ENCODE results near the gene KRTAP12-3.
"Not testable (repeated sequence)": the region's sequence is repeated elsewhere in the genome, so short reads cannot be mapped to it uniquely, and the experiment has no call there.

KRTAP12-3 gene

DNA sequence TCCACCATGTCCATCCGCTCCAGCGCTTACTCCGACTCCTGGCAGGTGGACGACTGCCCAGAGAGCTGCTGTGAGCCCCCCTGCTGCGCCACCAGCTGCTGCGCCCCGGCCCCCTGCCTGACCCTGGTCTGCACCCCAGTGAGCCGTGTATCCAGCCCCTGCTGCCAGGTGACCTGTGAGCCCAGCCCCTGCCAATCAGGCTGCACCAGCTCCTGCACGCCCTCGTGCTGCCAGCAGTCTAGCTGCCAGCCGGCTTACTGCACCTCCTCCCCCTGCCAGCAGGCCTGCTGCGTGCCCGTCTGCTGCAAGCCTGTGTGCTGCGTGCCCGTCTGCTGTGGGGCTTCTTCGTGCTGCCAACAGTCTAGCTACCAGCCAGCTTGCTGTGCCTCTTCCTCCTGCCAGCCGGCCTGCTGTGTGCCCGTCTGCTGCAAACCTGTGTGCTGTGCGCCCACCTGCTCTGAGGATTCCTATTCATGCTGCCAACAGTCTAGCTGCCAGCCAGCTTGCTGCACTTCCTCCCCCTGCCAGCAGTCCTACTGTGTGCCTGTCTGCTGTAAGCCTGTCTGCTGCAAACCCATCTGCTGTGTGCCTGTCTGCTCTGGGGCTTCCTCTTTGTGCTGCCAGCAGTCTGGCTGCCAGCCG is 30.4 kb upstream of the KRTAP12-3 start:
- not testable (repeated sequence) for DNase-seq (ENCODE audit: low read depth)

DNA sequence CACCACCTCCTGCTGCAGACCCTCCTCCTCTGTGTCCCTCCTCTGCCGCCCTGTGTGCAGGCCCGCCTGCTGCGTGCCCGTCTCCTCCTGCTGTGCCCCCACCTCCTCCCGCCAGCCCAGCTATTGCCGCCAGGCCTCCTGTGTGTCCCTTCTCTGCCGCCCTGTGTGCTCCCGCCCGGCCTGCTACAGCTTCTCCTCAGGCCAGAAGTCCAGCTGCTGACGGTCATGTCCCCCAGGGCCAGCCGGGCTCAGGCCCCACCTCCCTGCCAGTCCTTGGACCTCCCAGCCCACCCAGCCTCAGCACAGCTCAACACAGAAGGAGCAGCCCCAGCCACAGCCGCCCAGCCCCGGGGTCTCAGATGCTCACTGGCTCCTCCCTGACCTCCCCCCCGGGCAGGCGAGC is 29.9 kb upstream of the KRTAP12-3 start:
- DNase-seq (ENCODE audit: low read depth): not testable (repeated sequence)

- no peak for DNase-seq (ENCODE audit: low read depth)
These were observed 28.9 kb upstream of the KRTAP12-3 start for GRCh38 chr21:44628707-44629391.

- DNase-seq (ENCODE audit: low read depth): no peak
These were observed 27.3 kb upstream of the KRTAP12-3 start for GRCh38 chr21:44630440-44630839.

GRCh38 chr21:44632067-44632466 is 25.7 kb upstream of the KRTAP12-3 start:
- no peak for DNase-seq (ENCODE audit: low read depth)

DNA sequence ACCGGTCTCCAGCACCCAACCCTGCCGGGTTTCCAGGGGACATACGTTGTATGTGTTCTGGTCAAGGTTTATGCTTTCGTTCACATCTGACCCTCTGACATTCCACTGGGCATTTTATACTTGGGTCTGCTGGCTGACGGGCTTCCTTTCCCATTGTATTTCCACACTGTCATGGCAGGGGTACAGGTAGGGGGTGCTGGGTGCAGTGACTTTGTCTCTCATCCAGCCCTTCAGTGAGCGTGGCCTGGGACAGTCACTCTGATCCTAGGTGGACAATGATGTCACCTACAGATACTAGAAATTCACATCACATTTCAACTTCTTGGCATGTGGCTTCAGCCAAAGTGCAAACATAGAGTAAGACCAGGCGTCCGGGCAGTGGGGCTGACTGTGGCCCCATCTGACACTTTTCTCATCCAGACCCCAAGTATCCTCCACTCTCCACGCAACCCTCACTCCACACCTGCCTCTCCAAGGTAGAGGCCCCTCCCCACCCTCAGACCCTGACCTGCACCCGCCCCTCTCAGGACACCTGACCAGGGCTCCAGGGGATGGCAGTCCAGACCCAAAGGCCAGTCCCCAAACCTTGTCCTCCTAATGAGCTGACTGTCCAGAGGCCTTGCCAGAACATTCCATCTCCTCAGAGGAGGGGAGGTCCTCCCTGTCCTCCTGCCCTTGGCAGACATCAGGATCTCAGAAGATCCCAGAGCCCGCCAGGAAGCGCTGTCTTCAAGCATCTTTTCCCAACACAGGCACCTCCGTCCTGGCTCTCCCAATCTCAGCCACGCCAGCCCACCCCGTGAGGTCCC is 21.3 kb upstream of the KRTAP12-3 start:
- no peak for DNase-seq (ENCODE audit: low read depth)

GRCh38 chr21:44637018-44637850 is 20.5 kb upstream of the KRTAP12-3 start, which contains the start of gene KRTAP10-10:
KRTAP10-10 (plus strand) TSS chr21:44637356; CDS start chr21:44637418, 62 bp downstream.
- no peak for DNase-seq (ENCODE audit: low read depth)

- not testable (repeated sequence) for DNase-seq (ENCODE audit: low read depth)
These were observed 19.8 kb upstream of the KRTAP12-3 start for GRCh38 chr21:44637851-44638348.

- DNase-seq (ENCODE audit: low read depth): not testable (repeated sequence)
These were observed 19.0 kb upstream of the KRTAP12-3 start for GRCh38 chr21:44638506-44639330.

DNA sequence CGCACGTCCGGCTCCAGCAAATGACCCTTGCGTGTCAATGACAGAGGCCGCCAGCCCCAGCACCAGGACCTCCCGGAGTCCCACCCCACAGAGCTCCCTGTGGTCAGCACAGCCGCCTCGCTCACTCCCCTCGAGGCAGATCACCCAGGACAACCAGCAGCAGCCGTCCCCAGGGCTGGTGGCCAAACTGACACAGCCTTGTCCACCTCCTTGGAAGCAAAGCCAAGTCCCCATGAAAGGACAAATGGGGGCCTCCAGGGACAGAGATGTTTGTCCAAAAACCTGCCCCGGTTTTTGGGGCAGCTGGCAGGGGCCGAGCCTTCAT is 18.4 kb upstream of the KRTAP12-3 start:
- DNase-seq (ENCODE audit: low read depth): no peak

DNA sequence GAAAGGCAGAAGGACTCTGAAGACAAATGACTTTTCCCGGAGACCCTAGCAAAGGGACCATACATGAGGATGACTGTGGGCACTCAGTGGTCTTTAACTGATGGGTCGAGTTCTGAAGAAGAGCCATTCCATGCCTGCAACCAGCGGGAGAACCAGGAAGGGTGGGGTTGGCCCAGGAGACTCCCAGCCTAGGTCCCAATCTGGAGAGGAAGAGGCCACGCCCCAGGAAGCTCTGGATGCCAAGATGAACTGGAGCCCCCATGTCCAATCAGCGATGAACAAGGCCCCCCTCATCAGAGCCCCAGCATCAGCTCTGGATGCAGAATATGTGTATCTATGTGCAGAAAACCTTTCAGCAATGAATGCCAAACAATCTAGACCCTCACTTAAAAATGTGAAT is 17.0 kb upstream of the KRTAP12-3 start:
- DNase-seq (ENCODE audit: low read depth): no peak

DNA sequence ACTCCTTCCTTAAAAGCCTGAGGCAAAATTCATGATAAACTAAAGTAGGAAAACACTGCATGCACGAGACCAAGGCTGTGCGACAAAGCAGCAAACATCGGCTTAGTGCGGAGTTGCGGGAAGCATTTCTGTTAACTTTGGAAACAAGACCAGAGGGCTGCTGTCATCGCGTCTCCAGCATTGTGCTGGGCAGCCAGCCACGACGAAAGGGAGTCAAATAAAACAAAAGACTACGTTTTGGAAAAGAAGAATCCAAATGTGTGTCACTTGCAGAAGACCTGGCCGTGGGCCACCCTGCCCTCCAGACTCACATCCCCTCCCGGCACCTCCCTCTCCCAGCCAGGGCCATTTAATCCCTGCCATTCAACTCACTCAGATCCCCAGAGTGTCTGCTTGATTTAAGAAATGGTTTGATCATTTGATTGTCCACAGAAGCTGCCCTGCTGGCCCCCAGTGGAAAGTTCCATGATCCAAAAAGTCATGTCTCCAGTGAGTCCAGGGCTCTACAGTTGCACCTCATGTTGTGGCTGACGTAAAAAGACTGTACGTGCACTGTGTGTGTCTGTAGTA is 13.9 kb upstream of the KRTAP12-3 start:
- no peak for DNase-seq (ENCODE audit: low read depth)

GRCh38 chr21:44644878-44645277 is 12.9 kb upstream of the KRTAP12-3 start:
- no peak for DNase-seq (ENCODE audit: low read depth)

DNA sequence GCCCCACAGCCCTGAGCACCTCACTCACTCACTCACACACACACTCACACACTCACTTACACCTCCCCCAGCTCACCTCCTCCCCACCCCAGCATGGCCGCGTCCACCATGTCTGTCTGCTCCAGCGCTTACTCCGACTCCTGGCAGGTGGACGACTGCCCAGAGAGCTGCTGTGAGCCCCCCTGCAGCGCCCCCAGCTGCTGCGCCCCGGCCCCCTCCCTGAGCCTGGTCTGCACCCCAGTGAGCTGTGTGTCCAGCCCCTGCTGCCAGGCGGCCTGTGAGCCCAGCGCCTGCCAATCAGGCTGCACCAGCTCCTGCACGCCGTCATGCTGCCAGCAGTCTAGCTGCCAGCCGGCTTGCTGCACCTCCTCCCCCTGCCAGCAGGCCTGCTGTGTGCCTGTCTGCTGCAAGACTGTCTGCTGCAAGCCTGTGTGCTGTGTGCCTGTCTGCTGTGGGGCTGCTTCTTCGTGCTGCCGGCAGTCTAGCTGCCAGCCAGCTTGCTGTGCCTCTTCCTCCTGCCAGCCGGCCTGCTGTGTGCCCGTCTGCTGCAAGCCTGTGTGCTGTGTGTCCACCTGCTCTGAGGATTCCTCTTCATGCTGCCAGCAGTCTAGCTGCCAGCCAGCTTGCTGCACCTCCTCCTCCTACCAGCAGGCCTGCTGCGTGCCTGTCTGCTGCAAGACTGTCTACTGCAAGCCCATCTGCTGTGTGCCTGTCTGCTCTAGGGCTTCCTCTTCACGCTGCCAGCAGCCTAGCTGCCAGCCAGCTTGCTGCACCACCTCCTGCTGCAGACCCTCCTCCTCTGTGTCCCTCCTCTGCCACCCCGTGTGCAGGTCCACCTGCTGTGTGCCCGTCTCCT is 11.1 kb upstream of the KRTAP12-3 start, which contains the start of gene KRTAP10-11:
KRTAP10-11 (plus strand) TSS at position 49 of the 856 bp plus-strand sequence; CDS start at position 94, 45 bp downstream.
- not testable (repeated sequence) for DNase-seq (ENCODE audit: low read depth)

DNA sequence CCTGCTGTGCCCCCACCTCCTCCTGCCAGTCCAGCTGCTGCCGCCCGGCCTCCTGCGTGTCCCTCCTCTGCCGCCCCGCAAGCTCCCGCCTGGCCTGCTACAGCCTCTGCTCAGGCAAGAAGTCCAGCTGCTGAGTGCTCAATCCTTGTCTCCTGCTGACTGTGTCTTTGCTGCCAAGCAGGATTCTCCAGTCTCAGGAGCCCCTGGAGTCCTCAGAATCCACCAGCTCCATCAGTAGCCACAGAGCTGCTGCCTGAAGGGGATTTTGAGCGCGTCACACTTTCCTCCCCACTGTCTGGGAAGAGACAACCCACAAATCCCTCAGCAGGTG is 10.5 kb upstream of the KRTAP12-3 start:
- no peak for DNase-seq (ENCODE audit: low read depth)

GRCh38 chr21:44648557-44649311 is 9.0 kb upstream of the KRTAP12-3 start:
- DNase-seq (ENCODE audit: low read depth): no peak

- DNase-seq (ENCODE audit: low read depth): no peak
These were observed 8.1 kb upstream of the KRTAP12-3 start for GRCh38 chr21:44649521-44650100.

GRCh38 chr21:44650265-44650972 is 7.3 kb upstream of the KRTAP12-3 start:
- no peak for DNase-seq (ENCODE audit: low read depth)

Measured in GM04504 (cell line).